ENCODE results near the gene PI4K2B.
A peak's percentile ranks its signal among the peaks of the same experiment; 100 is the strongest.
"Not testable (repeated sequence)": the region's sequence is repeated elsewhere in the genome, so short reads cannot be mapped to it uniquely, and the experiment has no call there.

Gene PI4K2B

GRCh38 chr4:25234390-25235370 is 847 bp downstream of the PI4K2B start:
- DNase-seq (ENCODE audit: insufficient read length, low spot score): peak; percentile 28
- no peak for FAIRE-seq
- no peak for TF ChIP-seq POLR2A (IDR thresholded peaks at IDR 0.05; ENCODE audit: low read depth, low read length)

DNA sequence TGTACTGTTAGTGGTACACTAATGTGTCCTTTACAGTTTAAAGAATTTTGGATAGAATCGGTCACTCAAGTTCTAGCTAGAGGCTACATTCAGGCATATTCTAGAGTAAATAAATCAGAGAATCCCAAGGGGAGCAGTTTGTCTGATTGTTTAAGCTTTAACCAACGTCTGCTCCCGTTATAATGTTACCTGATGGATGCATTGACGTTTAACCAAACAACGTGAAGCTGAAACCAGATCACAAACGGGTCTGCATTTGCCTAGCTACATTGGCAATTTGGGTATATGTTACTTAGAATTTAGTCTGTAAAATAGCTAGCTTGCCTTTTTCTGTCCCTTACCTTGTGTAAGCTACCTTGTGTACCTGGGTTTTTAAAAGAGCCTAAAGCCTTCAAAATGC is 1.6 kb downstream of the PI4K2B start:
- no peak for TF ChIP-seq POLR2A (IDR thresholded peaks at IDR 0.05; ENCODE audit: low read depth, low read length)
- FAIRE-seq (no peak), DNase-seq (ENCODE audit: insufficient read length, low spot score) (no peak)

DNA sequence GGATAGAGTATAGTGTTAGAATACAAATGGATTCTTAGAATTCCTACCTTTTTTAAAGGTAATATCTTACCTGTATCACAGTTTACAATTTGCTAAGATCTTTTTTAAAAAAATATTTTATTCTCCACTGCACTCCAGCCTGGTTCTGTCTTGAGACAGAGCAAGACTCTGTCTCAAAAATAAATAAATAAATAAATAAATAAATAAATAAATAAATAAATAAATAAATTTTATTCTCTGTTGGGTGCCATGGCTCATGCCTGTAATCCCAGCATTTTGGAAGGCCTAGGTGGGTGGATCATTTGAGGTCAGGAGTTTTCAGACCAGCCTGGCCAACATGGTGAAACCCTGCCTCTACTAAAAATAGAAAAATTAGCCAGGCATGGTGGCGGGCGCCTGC is 2.2 kb downstream of the PI4K2B start:
- DNase-seq (ENCODE audit: insufficient read length, low spot score); FAIRE-seq: not testable (repeated sequence)

DNA sequence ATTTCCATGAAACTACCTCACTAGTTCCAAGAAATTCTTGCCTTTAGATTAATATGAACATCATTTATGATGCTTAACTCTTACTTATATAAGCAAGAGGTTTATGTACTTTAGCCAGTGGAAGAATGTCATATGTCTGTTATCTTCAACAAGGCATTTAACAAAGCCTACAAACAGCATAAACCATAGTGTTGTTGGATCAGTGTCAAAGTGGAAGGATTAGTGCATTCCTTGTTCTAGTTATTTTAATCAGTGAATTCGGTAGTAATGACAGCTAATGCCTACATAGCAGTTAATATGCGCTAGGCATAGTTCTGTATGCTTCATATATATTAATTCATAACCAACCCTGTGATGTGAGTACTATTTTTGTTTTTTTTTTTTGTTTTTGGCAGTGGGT is 3.1 kb downstream of the PI4K2B start:
- no peak for TF ChIP-seq POLR2A (IDR thresholded peaks at IDR 0.05; ENCODE audit: low read depth, low read length)
- no peak for FAIRE-seq
- no peak for DNase-seq (ENCODE audit: insufficient read length, low spot score)

GRCh38 chr4:25238052-25238451 is 4.2 kb downstream of the PI4K2B start:
- TF ChIP-seq POLR2A (IDR thresholded peaks at IDR 0.05; ENCODE audit: low read depth, low read length): no peak
- FAIRE-seq: no peak

DNA sequence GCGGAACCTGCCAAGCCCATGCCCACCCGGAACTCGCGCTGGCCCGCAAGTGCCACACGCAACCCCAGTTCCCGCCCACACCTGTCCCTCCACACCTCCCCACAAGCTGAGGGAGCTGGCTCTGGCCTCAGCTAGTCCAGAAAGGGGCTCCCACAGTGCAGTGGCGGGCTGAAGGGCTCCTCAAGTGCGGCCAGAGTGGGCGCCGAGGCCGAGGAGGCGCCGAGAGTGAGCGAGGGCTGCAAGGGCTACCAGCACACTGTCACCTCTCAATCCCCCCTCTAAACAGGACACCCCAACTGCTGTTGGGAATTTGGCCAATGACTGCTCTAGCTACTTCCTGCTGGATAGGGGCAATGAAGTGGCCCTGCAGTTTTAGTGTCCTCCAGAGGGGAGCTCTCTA is 5.7 kb downstream of the PI4K2B start:
- not testable (repeated sequence) for FAIRE-seq; DNase-seq (ENCODE audit: insufficient read length, low spot score)

More at GRCh38 chr4:25238052-25238451, 4.2 kb downstream of the PI4K2B start:
- DNase-seq (ENCODE audit: insufficient read length, low spot score): no peak

- DNase-seq (ENCODE audit: insufficient read length, low spot score); FAIRE-seq: not testable (repeated sequence)
Observed at GRCh38 chr4:25240754-25241210, 6.9 kb downstream of the PI4K2B start.

- not testable (repeated sequence) for FAIRE-seq
Observed at GRCh38 chr4:25242195-25242594, 8.4 kb downstream of the PI4K2B start.

GRCh38 chr4:25245181-25245580 is 11.3 kb downstream of the PI4K2B start:
- DNase-seq (ENCODE audit: insufficient read length, low spot score): no peak
- FAIRE-seq: no peak
- TF ChIP-seq POLR2A (IDR thresholded peaks at IDR 0.05; ENCODE audit: low read depth, low read length): no peak

More at GRCh38 chr4:25242195-25242594, 8.4 kb downstream of the PI4K2B start:
- not testable (repeated sequence) for DNase-seq (ENCODE audit: insufficient read length, low spot score)

- DNase-seq (ENCODE audit: insufficient read length, low spot score) (no peak), FAIRE-seq (no peak)
- no peak for TF ChIP-seq POLR2A (IDR thresholded peaks at IDR 0.05; ENCODE audit: low read depth, low read length)
Observed at GRCh38 chr4:25246680-25247611, 13.1 kb downstream of the PI4K2B start.

DNA sequence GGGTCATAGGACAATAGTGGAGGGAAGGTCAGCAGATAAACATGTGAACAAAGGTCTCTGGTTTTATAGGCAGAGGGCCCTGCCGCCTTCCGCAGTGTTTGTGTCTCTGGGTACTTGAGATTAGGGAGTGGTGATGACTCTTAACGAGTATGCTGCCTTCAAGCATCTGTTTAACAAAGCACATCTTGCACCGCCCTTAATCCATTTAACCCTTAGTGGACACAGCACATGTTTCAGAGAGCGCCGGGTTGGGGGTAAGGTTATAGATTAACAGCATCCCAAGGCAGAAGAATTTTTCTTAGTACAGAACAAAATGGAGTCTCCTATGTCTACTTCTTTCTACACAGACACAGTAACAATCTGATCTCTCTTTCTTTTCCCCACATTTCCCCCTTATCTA is 15.0 kb downstream of the PI4K2B start:
- not testable (repeated sequence) for DNase-seq (ENCODE audit: insufficient read length, low spot score)

DNA sequence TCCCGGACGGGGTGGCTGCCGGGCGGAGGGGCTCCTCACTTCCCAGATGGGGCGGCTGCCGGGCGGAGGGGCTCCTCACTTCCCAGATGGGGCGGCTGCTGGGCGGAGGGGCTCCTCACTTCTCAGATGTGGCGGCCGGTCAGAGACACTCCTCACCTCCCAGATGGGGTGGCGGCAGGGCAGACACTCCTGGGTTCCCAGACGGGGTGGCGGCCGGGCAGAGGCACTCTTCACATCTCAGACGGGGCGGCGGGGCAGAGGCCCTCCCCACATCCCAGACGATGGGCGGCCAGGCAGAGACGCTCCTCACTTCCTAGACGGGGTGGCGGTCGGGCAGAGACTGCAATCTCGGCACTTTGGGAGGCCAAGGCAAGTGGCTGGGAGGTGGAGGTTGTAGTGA is 15.7 kb downstream of the PI4K2B start:
- FAIRE-seq; DNase-seq (ENCODE audit: insufficient read length, low spot score): not testable (repeated sequence)

More for the DNA sequence above, 15.0 kb downstream of the PI4K2B start:
- FAIRE-seq: not testable (repeated sequence)

GRCh38 chr4:25252230-25253070 is 18.6 kb downstream of the PI4K2B start:
- DNase-seq (ENCODE audit: insufficient read length, low spot score) (no peak), FAIRE-seq (no peak)
- no peak for TF ChIP-seq POLR2A (IDR thresholded peaks at IDR 0.05; ENCODE audit: low read depth, low read length)

GRCh38 chr4:25253071-25253445 is 19.2 kb downstream of the PI4K2B start:
- no peak for DNase-seq (ENCODE audit: insufficient read length, low spot score)
- no peak for TF ChIP-seq POLR2A (IDR thresholded peaks at IDR 0.05; ENCODE audit: low read depth, low read length)
- no peak for FAIRE-seq

- FAIRE-seq; DNase-seq (ENCODE audit: insufficient read length, low spot score): not testable (repeated sequence)
Observed at GRCh38 chr4:25253786-25254185, 20.0 kb downstream of the PI4K2B start.
